ENCODE measurements around the gene MRPS25. TPM values are rescaled to one million over a fixed set of nuclear protein-coding genes. Genes with fewer than 3 reads are reported as not detected.

Gene MRPS25
- total RNA-seq, 1 donor from 2014 or later: 98.6 TPM

DNA sequence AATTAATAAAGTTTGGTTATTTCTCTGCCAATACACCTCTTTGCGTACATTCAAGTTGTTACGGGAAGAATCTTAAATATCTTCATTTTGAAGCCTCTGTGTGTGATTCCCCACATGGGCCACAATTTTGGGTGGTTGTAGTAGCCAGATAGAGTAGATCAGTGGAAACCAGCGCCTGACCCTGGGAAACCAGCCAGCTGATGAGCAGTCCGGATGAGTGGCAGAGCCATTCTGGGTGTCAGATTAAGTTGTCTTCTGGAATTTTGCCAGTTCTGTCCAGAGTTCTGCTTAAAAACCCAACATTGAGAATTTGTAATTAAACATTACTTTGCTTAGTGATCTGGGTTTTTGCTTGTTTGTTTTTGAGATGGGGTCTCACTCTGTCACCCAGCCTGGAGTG is 49.7 kb downstream of the MRPS25 start:
- no peaks in the 10 kb centered on the region for H3K27me3 ChIP-seq (ENCODE audit: low read depth)
- no peak overlapping the region for H3K4me3 ChIP-seq
- intact Hi-C loops (cut with micrococcal nuclease): no loop called here
- no peak overlapping the region for H3K27ac ChIP-seq (replicated peaks)
- DNase-seq: no peak
- H3K4me1 ChIP-seq: peaks cover 8% of the 10 kb centered on the region
- no peaks in the 10 kb centered on the region for H3K9me3 ChIP-seq (replicated peaks)
- TF ChIP-seq, protein P1, sequence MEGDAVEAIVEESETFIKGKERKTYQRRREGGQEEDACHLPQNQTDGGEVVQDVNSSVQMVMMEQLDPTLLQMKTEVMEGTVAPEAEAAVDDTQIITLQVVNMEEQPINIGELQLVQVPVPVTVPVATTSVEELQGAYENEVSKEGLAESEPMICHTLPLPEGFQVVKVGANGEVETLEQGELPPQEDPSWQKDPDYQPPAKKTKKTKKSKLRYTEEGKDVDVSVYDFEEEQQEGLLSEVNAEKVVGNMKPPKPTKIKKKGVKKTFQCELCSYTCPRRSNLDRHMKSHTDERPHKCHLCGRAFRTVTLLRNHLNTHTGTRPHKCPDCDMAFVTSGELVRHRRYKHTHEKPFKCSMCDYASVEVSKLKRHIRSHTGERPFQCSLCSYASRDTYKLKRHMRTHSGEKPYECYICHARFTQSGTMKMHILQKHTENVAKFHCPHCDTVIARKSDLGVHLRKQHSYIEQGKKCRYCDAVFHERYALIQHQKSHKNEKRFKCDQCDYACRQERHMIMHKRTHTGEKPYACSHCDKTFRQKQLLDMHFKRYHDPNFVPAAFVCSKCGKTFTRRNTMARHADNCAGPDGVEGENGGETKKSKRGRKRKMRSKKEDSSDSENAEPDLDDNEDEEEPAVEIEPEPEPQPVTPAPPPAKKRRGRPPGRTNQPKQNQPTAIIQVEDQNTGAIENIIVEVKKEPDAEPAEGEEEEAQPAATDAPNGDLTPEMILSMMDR (IDR thresholded peaks at IDR 0.05; ENCODE audit: borderline replicate concordance): no peak
- H3K36me3 ChIP-seq: peaks cover 71% of the 10 kb centered on the region

DNA sequence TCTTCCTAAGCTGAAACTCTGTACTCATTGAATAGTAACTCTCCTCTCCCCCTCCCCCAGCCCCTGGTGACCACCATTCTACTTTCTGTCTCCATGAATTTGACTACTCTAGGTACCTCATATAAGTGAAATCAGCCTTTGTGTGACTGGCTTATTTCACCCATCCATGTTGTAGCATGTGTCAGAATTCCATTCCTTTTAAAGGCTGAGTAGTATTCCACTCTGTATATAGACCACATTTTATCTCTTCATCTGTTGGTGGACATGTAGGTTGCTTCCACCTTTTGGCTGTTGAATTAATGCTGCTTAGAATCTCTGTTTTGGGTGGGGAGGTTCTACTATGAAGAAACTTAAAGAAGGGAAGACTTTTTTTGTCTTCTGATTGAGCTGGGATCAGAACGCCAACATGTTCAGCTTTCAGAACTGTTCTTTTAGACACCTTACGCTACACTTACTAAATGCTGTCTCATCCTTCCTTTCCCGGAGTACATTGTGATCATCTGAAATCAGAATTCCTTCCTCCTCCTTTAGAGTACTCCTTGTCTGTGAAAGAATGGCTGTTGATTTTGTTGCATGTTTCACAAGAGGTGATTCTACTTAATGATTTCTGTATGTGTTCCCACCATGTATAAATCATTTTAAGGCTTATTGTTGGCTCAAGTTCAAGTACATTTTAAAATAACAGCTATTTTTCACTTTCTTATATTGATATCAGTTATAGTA is 50.3 kb downstream of the MRPS25 start:
- H3K36me3 ChIP-seq: peaks cover 65% of the 10 kb centered on the region
- TF ChIP-seq, protein P1 (IDR thresholded peaks at IDR 0.05; ENCODE audit: borderline replicate concordance): no peak
- DNase-seq: no peak
- H3K4me3 ChIP-seq: no peak overlapping the region
- intact Hi-C loops (cut with micrococcal nuclease): no loop called here
- H3K27ac ChIP-seq (replicated peaks): no peak overlapping the region
- no peaks in the 10 kb centered on the region for H3K27me3 ChIP-seq (ENCODE audit: low read depth)
- H3K4me1 ChIP-seq: peaks cover 8% of the 10 kb centered on the region
- no peaks in the 10 kb centered on the region for H3K9me3 ChIP-seq (replicated peaks)

DNA sequence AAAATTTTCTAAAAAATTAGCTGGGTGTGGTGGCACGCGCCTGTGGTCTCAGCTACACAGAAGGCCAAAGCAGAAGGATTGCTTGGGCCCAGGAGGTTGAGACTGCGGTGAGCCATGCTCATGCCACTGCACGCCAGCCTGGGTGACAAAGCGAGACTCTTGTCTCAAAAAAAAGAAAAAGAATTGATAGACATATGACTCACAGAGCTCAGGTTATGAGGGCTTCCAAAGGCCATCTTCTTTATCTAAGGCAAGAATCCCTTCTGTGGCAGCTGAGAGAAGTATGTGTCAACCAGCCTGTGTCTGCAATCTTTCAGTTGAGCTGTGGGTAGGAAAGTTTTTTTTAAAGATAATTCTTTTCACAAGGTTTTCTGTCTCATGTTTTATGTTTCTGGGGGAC is 53.9 kb downstream of the MRPS25 start:
- Histone ChIP-seq H3K27me3 (ENCODE audit: low read depth) (no peaks in the 10 kb centered on the region), H3K4me3 (no peak overlapping the region), H3K27ac (replicated peaks) (no peak overlapping the region), H3K4me1 (peaks cover 21% of the 10 kb centered on the region), H3K36me3 (peaks cover 50% of the 10 kb centered on the region), H3K9me3 (replicated peaks) (no peaks in the 10 kb centered on the region)
- TF ChIP-seq, protein P1 (IDR thresholded peaks at IDR 0.05; ENCODE audit: borderline replicate concordance): no peak
- no peak for DNase-seq
- intact Hi-C loops (cut with micrococcal nuclease): no loop called here

DNA sequence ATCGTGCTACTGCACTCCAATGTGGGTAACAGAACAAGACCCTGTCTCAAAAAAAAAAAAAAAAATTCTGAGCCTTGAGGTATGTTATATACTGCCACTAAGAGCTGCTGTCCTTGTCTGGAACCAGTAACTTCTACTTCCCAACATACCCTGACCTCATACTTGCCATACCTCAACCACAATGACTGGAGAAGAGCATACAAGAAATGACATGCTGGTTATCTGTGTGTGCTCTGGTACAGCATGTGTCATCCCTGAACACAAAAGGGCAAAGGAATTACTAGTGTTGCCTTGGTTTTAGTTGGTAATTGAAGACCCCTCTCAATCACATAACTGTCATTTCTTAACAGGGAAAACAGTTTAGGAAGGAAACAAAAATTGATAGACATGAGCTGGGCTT is 54.5 kb downstream of the MRPS25 start:
- TF ChIP-seq, protein P1 (IDR thresholded peaks at IDR 0.05; ENCODE audit: borderline replicate concordance): no peak
- H3K27ac ChIP-seq (replicated peaks): no peak overlapping the region

DNA sequence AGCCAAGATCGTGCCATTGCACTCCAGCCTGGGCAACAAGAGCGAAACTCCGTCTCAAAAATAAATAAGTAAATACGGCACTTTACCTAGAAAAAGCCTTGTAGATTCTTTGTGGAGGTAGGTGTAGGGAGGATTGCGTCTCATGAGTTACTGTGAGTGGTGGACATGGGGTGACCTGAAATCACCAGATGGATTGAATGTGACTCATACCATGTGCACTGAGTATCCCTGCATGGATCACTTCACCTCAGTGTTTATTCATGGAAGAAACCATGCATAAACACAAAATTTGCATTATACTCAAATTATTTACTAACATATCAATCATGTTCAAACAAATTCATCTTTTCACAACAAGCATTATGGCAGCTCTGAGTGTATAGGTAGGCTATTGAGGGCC is 55.9 kb downstream of the MRPS25 start:
- peaks cover 17% of the 10 kb centered on the region for H3K4me1 ChIP-seq
- TF ChIP-seq, protein P1 (IDR thresholded peaks at IDR 0.05; ENCODE audit: borderline replicate concordance): no peak
- H3K4me3 ChIP-seq: no peak overlapping the region
- H3K27ac ChIP-seq (replicated peaks): no peak overlapping the region
- H3K9me3 ChIP-seq (replicated peaks): peaks cover 7% of the 10 kb centered on the region
- no peak for DNase-seq
- intact Hi-C loops (cut with micrococcal nuclease): no loop called here
- peaks cover 50% of the 10 kb centered on the region for H3K36me3 ChIP-seq
- no peaks in the 10 kb centered on the region for H3K27me3 ChIP-seq (ENCODE audit: low read depth)

More for the DNA sequence above, 54.5 kb downstream of the MRPS25 start:
- Histone ChIP-seq H3K36me3 (peaks cover 50% of the 10 kb centered on the region), H3K4me1 (peaks cover 20% of the 10 kb centered on the region), H3K4me3 (no peak overlapping the region), H3K27me3 (ENCODE audit: low read depth) (no peaks in the 10 kb centered on the region), H3K9me3 (replicated peaks) (no peaks in the 10 kb centered on the region)
- intact Hi-C loops (cut with micrococcal nuclease): no loop called here
- no peak for DNase-seq

All from left ventricle myocardium inferior (tissue), 1 donor.